Measurements from ENCODE around the gene LRBA. TPM values are rescaled to one million over a fixed set of nuclear protein-coding genes. Genes with fewer than 3 reads are reported as not detected.

The LRBA gene
- total RNA-seq, 1 donor from 2014 or later, result 66.2 TPM

- TF ChIP-seq CTCF (IDR thresholded peaks at IDR 0.05; ENCODE audit: unreplicated experiment), result no peak
- peaks cover 5% of the 10 kb centered on the region for H3K9me3 Mint-ChIP-seq
- H3K4me3 Mint-ChIP-seq, result no peak overlapping the region
- H3K27me3 Mint-ChIP-seq (ENCODE audit: low read depth), result no peaks in the 10 kb centered on the region
- H3K27ac Mint-ChIP-seq, result no peak overlapping the region
- DNase-seq (ENCODE audit: low spot score in 2 of 2, unreplicated experiment in 2 of 2), result no peak
- peaks cover under 1% of the 10 kb centered on the region for H3K4me1 Mint-ChIP-seq
- peaks cover 32% of the 10 kb centered on the region for H3K36me3 Mint-ChIP-seq
These were observed 118.6 kb downstream of the LRBA start for GRCh38 chr4:150896497-150896896.

GRCh38 chr4:150890246-150890645, 124.8 kb downstream of the LRBA start:
- Mint-ChIP-seq H3K9me3 (peaks cover 9% of the 10 kb centered on the region), H3K27ac (peak overlapping the region; percentile 69), H3K4me1 (peaks cover 11% of the 10 kb centered on the region), H3K27me3 (ENCODE audit: low read depth) (no peaks in the 10 kb centered on the region), H3K36me3 (peaks cover 30% of the 10 kb centered on the region), H3K4me3 (no peak overlapping the region)
- no peak for DNase-seq (ENCODE audit: low spot score in 2 of 2, unreplicated experiment in 2 of 2)
- no peak for TF ChIP-seq CTCF (IDR thresholded peaks at IDR 0.05; ENCODE audit: unreplicated experiment)

- H3K4me1 Mint-ChIP-seq, result peaks cover 11% of the 10 kb centered on the region
- peaks cover 7% of the 10 kb centered on the region for H3K9me3 Mint-ChIP-seq
- H3K27me3 Mint-ChIP-seq (ENCODE audit: low read depth), result no peaks in the 10 kb centered on the region
- H3K27ac Mint-ChIP-seq, result no peak overlapping the region
- peaks cover 27% of the 10 kb centered on the region for H3K36me3 Mint-ChIP-seq
- no peak overlapping the region for H3K4me3 Mint-ChIP-seq
- DNase-seq (ENCODE audit: low spot score in 2 of 2, unreplicated experiment in 2 of 2), result no peak
- no peak for TF ChIP-seq CTCF (IDR thresholded peaks at IDR 0.05; ENCODE audit: unreplicated experiment)
These were observed 125.8 kb downstream of the LRBA start for GRCh38 chr4:150889306-150889705.

GRCh38 chr4:150888625-150889024, 126.5 kb downstream of the LRBA start:
- Mint-ChIP-seq H3K36me3 (peaks cover 22% of the 10 kb centered on the region), H3K4me1 (peaks cover 11% of the 10 kb centered on the region), H3K4me3 (no peak overlapping the region), H3K27ac (no peak overlapping the region), H3K9me3 (peaks cover 4% of the 10 kb centered on the region), H3K27me3 (ENCODE audit: low read depth) (no peaks in the 10 kb centered on the region)
- no peak for DNase-seq (ENCODE audit: low spot score in 2 of 2, unreplicated experiment in 2 of 2)
- TF ChIP-seq CTCF (IDR thresholded peaks at IDR 0.05; ENCODE audit: unreplicated experiment), result no peak

GRCh38 chr4:150888217-150888616, 126.9 kb downstream of the LRBA start:
- H3K4me3 Mint-ChIP-seq, result no peak overlapping the region
- peaks cover 4% of the 10 kb centered on the region for H3K9me3 Mint-ChIP-seq
- no peak for TF ChIP-seq CTCF (IDR thresholded peaks at IDR 0.05; ENCODE audit: unreplicated experiment)
- no peak overlapping the region for H3K27ac Mint-ChIP-seq
- DNase-seq (ENCODE audit: low spot score in 2 of 2, unreplicated experiment in 2 of 2), result no peak
- peaks cover 22% of the 10 kb centered on the region for H3K36me3 Mint-ChIP-seq
- peaks cover 11% of the 10 kb centered on the region for H3K4me1 Mint-ChIP-seq
- H3K27me3 Mint-ChIP-seq (ENCODE audit: low read depth), result no peaks in the 10 kb centered on the region

GRCh38 chr4:150886597-150886996, 128.5 kb downstream of the LRBA start:
- DNase-seq (ENCODE audit: low spot score in 2 of 2, unreplicated experiment in 2 of 2), result no peak
- TF ChIP-seq CTCF (IDR thresholded peaks at IDR 0.05; ENCODE audit: unreplicated experiment), result no peak
- Mint-ChIP-seq H3K27ac (no peak overlapping the region), H3K36me3 (peaks cover 15% of the 10 kb centered on the region), H3K27me3 (ENCODE audit: low read depth) (no peaks in the 10 kb centered on the region), H3K4me3 (no peak overlapping the region), H3K9me3 (peaks cover 4% of the 10 kb centered on the region), H3K4me1 (peaks cover 11% of the 10 kb centered on the region)
